Ovary (tissue), 9 donors: ENCODE measurements around the gene ERG. TPM values are rescaled to one million over a fixed set of nuclear protein-coding genes. Genes with fewer than 3 reads are reported as not detected.

ENCODE experiments used
- DNase-seq, 5 donors: peaks; one replicate each; pipeline ENCODE4 v3.0.0-alpha.2; 2019 to 2020
- H3K27ac ChIP-seq, 2 donors: fragments of 200-600 bp; one replicate each; pipeline versions ENCODE4 v1.5.1 to v1.8.0; 2019 to 2022
- H3K27me3 ChIP-seq: fragments of 200-600 bp; one replicate; pipeline ENCODE4 v1.8.0; 2022
- H3K36me3 ChIP-seq: fragments of 200-600 bp; sonication (generic); one replicate; pipeline ENCODE4 v1.5.1; 2019
- H3K4me1 ChIP-seq: one replicate; pipeline ENCODE4 v1.8.1; 2013; ENCODE audit warnings: mild to moderate bottlenecking, moderate library complexity; ENCODE audit not compliant: insufficient read depth
- H3K4me3 ChIP-seq: fragments of 200-600 bp; sonication (generic); one replicate; pipeline ENCODE4 v1.5.1; 2017
- H3K9me3 ChIP-seq, 2 donors: fragments of 200-600 bp in 1 of 2; sonication (generic) in 1 of 2; one replicate each; pipeline versions ENCODE4 v1.5.1 to v1.8.1; 2013 to 2019; ENCODE audit warnings: mild to moderate bottlenecking in 1 of 2, moderate library complexity in 1 of 2
- EP300 ChIP-seq: sonication (generic); formaldehyde crosslinking; IDR thresholded peaks from one replicate; pipeline ENCODE4 v1.6.1; 2017; ENCODE audit warnings: antibody characterized with exemption
- POLR2A ChIP-seq: fragments of 450-650 bp; IDR thresholded peaks from one replicate; pipeline ENCODE4 v1.6.1; 2017; ENCODE audit warnings: antibody characterized with exemption, mild to moderate bottlenecking, moderate library complexity
- WGBS, 3 donors: extraction: QIAGEN DNeasy Blood & Tissue Kit in 1 of 3; methylation state at CpG; one replicate each; pipeline versions ENCODE4 v1.1.5 to v1.1.7; 2013 to 2017; 5-methylcytosine and 5-hydroxymethylcytosine counted together
- intact Hi-C, 4 donors: fragments of 100-400 bp; cut with DNase I; formaldehyde crosslinking; loops; one replicate each; pipeline versions ENCODE4 v1.11.0 to v1.15.1; 2022 to 2023
- polyA plus RNA-seq, 2 donors: library from polyadenylated mRNA; stranded (reverse); fragments of 200-250 nt in 1 of 2; fragments of 350-450 nt in 1 of 2; fragmentation: Illumina TruSeq in 1 of 2; extraction: RNeasy Lipid Tissue Mini Kit (QIAGEN cat#74804) in 1 of 2; gene quantifications; one replicate each; pipeline ENCODE4 v1.2.3, GENCODE V29; 2013 to 2014
- small RNA-seq: library from RNA; depleted of rRNA; stranded (forward); fragments of <200 nt; gene quantifications from one replicate; pipeline ENCODE3, GENCODE V24; 2016
- total RNA-seq, 7 donors: library from RNA; depleted of rRNA in 2 of 7; stranded (reverse); fragments of >200 nt in 2 of 7; fragmentation: NEBNext Ultra II Directional in 3 of 7; extraction: Animal tissue kit (Norgen Biotek cat#: 25700) in 3 of 7; gene quantifications; one replicate each; pipeline versions ENCODE4 v1.1.0 to v1.2.4, GENCODE V29; 2016 to 2023
- donor health status: DM: no; HTN: no; CAD: no; lungs with moderate emphysema.
- donor health status: DM: no; HTN: no; CAD: no.
- donor health status: Bipolar disorder and iron deficiency.
- donor health status: DM: yes; HTN: yes; CAD: no.
- donor health status: DM: no; HTN: no; CAD: no.
- donor health status: DM: yes; HTN: yes; CAD: no.

Gene ERG
- total and polyA plus RNA-seq, 9 donors: 3.8 to 23.1 (median 9.5) TPM

- Histone ChIP-seq H3K27me3 (no peaks in the 10 kb centered on the region), H3K4me1 (no peaks in the 10 kb centered on the region), H3K27ac (no peak overlapping the region), H3K9me3 (no peaks in the 10 kb centered on the region), H3K4me3 (no peak overlapping the region), H3K36me3 (no peaks in the 10 kb centered on the region)
- no peak for TF ChIP-seq POLR2A
- TF ChIP-seq EP300: no peak
- WGBS, 3 donors: 65 to 72% (median 70%) methylated on average over 8 of the region's 8 CpGs
- intact Hi-C loops: no loop called here
- no peak for DNase-seq
Measured at GRCh38 chr21:38333301-38334272, 164.7 kb downstream of the ERG start.

GRCh38 chr21:38330666-38331065, 167.6 kb downstream of the ERG start:
- no peaks in the 10 kb centered on the region for H3K4me1 ChIP-seq
- H3K27ac ChIP-seq: no peak overlapping the region
- 83 to 92% (median 86%) methylated on average over 2 of the region's 2 CpGs for WGBS, 3 donors
- no peaks in the 10 kb centered on the region for H3K27me3 ChIP-seq
- no peaks in the 10 kb centered on the region for H3K36me3 ChIP-seq
- no peak for DNase-seq
- H3K9me3 ChIP-seq: no peaks in the 10 kb centered on the region
- no peak overlapping the region for H3K4me3 ChIP-seq
- intact Hi-C loops: no loop called here
- TF ChIP-seq POLR2A: no peak

Small RNA genes lying within 50 kb of the gene (small RNA-seq; reads per million reads assigned to genes)
- gene SNRPGP13: not detected

Other genes starting within 250 kb of the ERG start
- gene KCNJ15, start 241.5 kb downstream of the ERG start, total RNA-seq: 1 to 10 TPM in 1 of 7 donors, under 1 TPM in 5, not detected in 1; 0.20 to 1.1 (median 0.35) TPM
- gene KCNJ15, start 241.5 kb downstream of the ERG start, polyA plus RNA-seq: under 1 TPM; 0.31 to 0.63 TPM